ENCODE data around the gene DDR2.

Gene DDR2

GRCh38 chr1:162688931-162689330, 56.7 kb downstream of the DDR2 start:
- DNase-seq (ENCODE audit: insufficient read length, low spot score): no peak
- FAIRE-seq: no peak
- TF ChIP-seq, protein P1, sequence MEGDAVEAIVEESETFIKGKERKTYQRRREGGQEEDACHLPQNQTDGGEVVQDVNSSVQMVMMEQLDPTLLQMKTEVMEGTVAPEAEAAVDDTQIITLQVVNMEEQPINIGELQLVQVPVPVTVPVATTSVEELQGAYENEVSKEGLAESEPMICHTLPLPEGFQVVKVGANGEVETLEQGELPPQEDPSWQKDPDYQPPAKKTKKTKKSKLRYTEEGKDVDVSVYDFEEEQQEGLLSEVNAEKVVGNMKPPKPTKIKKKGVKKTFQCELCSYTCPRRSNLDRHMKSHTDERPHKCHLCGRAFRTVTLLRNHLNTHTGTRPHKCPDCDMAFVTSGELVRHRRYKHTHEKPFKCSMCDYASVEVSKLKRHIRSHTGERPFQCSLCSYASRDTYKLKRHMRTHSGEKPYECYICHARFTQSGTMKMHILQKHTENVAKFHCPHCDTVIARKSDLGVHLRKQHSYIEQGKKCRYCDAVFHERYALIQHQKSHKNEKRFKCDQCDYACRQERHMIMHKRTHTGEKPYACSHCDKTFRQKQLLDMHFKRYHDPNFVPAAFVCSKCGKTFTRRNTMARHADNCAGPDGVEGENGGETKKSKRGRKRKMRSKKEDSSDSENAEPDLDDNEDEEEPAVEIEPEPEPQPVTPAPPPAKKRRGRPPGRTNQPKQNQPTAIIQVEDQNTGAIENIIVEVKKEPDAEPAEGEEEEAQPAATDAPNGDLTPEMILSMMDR (IDR thresholded peaks at IDR 0.05; ENCODE audit: insufficient read depth, missing control alignments): no peak

DNA sequence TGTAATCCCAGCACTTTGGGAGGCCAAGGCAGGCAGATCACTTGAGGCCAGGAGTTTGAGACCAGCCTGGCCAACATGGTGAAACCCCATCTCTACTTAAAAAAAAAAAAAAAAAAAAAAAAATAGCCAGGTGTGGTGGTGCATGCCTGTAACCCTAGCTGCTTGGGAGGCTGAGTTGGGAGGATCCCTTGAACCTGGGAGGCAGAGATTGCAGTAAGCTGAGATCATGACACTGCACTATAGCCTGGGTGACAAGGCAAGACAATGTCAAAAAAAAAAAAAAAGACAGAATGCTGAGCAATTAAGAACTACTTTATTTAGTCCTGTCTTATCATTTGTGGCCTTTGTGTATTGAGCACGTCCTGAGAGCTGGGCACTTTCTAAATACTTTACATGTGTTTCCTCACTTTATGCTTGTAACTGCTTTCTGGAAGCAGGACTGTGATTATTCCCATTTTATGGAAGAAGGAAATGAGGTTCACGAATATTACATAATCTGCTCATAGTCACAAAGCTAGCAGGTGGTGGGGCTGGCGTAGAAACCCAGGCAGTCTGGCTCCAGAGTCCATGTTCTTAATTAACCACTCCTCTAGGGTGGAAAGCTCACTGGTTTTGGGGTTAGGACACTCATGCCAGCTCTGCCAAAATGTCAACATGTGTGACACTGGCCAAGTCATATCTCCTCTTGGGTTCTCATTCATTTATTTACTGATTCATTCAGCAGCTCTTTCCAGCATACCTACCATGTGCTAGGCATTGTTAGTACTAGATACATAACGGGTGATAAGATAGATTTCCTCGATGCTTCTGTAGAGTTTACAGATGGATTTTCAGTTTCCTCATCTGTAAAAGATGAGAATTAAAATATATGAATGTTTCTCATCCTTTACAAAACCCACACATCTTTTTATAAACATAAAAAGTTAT, 57.7 kb downstream of the DDR2 start:
- DNase-seq (ENCODE audit: insufficient read length, low spot score) (no peak), FAIRE-seq (no peak)
- TF ChIP-seq, protein P1 (IDR thresholded peaks at IDR 0.05; ENCODE audit: insufficient read depth, missing control alignments): no peak

GRCh38 chr1:162690672-162691434, 58.6 kb downstream of the DDR2 start:
- TF ChIP-seq, protein P1 (IDR thresholded peaks at IDR 0.05; ENCODE audit: insufficient read depth, missing control alignments): no peak
- DNase-seq (ENCODE audit: insufficient read length, low spot score): no peak
- no peak for FAIRE-seq

DNA sequence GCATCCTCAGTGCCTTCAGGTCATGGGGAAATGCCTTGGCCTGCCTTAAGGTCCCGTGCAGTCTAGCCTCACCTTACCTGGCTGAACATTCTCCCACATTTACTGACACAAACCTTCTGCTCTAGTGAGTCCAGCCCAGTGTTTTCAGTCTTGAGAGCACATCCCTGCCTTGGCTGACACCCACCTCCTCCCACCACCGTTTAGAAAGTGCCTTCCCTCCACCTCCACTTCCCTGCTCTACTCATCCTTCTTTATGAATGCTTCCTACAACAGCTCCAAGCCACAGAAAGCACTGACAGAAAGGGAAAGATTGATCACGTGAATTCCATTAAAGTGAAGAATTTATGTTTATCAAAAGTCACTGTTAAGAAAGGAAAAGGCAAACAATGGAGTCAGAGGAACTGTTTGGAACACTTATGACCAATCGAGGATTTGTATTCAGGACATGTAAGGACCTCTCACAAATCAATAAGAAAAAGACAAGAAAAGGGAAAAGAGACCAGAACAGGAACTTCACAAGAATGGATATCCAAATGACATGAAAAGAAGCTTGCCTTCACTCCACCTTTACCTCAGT, 59.8 kb downstream of the DDR2 start:
- TF ChIP-seq, protein P1 (IDR thresholded peaks at IDR 0.05; ENCODE audit: insufficient read depth, missing control alignments): no peak
- FAIRE-seq (no peak), DNase-seq (ENCODE audit: insufficient read length, low spot score) (no peak)

DNA sequence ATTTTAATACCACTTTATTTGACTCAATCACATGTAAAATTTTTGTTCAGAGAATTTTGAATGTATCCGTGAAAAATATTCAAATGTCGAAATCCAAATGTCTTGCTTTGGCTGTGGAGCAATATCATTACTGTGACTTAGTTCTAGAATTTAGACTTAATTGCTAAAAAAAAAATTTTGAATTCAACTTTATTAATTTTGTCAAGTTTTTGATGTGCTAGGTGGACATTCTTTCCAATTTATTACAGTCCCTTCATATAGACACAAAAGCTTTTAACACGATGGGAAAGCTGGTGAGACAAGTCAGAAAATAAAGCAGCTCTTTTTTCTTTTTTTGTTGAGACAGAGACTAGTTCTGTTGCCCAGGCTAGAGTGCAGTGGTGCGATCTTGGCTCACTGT, 62.6 kb downstream of the DDR2 start:
- FAIRE-seq (no peak), DNase-seq (ENCODE audit: insufficient read length, low spot score) (no peak)
- TF ChIP-seq, protein P1 (IDR thresholded peaks at IDR 0.05; ENCODE audit: insufficient read depth, missing control alignments): no peak

DNA sequence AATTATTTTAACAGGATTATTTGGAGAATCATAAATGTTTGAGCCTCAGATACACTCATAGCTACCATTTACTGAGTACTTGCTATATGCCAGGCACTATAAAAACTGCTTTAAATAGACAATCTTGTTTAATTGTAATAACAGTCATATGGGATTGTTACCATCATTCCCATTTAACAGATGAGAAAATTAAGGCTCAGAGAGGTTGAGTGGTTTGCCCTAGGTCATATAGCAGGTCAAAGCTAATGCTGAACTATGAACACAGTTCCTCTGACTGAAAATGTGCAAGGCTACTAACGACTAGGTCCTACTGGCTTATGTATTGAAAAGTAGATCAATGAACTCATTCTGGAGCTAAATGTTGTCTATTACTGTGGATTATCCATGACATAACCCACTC, 63.4 kb downstream of the DDR2 start:
- FAIRE-seq: peak; percentile 68
- TF ChIP-seq, protein P1 (IDR thresholded peaks at IDR 0.05; ENCODE audit: insufficient read depth, missing control alignments): no peak
- no peak for DNase-seq (ENCODE audit: insufficient read length, low spot score)
